ENCODE results near the gene TCOF1.
"Not testable (repeated sequence)": the region's sequence is repeated elsewhere in the genome, so short reads cannot be mapped to it uniquely, and the experiment has no call there.

TCOF1 gene

DNA sequence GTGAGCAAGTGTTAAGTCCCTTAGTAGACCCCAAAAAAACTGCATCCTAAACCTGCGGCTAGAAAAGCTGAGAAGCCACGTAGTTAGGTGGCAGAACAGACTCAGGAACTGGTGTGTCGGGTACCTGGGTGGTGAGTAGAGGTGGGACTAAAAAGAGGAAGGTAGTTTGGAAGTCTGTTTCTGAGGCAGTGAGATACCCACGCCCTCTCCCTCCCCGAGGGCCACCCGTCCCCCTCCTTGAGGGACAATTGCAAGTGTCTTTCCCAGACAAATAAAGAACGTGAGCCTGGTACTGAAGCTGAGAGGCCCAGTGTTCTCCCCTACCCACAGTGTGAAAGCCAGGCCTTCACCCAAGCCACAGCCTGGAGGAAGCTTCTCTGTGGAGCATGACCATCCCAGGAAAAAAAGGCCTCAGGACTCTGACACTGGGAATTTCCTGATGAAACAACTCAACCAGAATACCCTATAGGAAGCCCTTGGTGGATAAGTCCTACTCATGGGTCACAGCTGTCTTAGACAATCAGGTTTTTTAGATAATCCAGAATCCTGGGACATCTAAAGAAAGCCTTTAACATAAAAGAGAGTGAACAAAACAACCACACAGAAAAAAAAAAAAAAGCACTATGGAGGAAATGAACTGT, 62.3 kb downstream of the TCOF1 start:
- no peaks in the 10 kb centered on the region for H3K36me3 ChIP-seq
- no peak overlapping the region for H3K27ac ChIP-seq
- no peak overlapping the region for H3K4me3 ChIP-seq
- no peak for TF ChIP-seq Cebpa-rat (IDR thresholded peaks at IDR 0.05)
- peaks cover 38% of the 10 kb centered on the region for H3K4me1 ChIP-seq
- 0 out of 2 replicates have a peak overlapping the region, but pooled peaks have one; percentile 1 for H3K9ac ChIP-seq
- no peaks in the 10 kb centered on the region for H4K20me1 ChIP-seq
- H3K4me2 ChIP-seq: peak overlapping the region; percentile 48
- no peaks in the 10 kb centered on the region for H3K27me3 ChIP-seq
- H3K9me3 ChIP-seq: no peaks in the 10 kb centered on the region

DNA sequence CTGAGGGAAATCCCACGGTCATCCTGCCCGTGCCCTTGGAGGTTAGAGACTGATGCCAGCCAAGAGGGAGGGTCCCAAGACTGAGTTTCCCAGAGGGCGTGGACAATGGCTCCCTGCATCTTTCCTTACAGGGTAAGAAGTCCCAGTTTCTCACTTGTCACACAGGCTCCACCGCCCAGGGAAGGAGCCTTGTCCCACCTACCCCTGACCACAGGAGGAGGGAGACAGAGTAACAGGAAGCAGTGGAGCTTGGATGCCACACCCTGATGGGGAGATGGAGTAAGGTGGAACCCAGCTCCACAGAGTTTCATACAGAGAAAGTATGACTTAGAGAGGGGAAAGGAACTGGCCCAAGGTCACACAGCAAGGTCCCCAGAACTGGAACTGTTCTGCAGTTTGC, 64.6 kb downstream of the TCOF1 start:
- Histone ChIP-seq H3K4me2 (no peak overlapping the region), H3K27me3 (no peaks in the 10 kb centered on the region), H3K4me3 (no peak overlapping the region), H3K36me3 (no peaks in the 10 kb centered on the region), H4K20me1 (no peaks in the 10 kb centered on the region), H3K9me3 (no peaks in the 10 kb centered on the region), H3K27ac (no peak overlapping the region), H3K9ac (no peak overlapping the region), H3K4me1 (peaks cover 30% of the 10 kb centered on the region)
- no peak for TF ChIP-seq Cebpa-rat (IDR thresholded peaks at IDR 0.05)

DNA sequence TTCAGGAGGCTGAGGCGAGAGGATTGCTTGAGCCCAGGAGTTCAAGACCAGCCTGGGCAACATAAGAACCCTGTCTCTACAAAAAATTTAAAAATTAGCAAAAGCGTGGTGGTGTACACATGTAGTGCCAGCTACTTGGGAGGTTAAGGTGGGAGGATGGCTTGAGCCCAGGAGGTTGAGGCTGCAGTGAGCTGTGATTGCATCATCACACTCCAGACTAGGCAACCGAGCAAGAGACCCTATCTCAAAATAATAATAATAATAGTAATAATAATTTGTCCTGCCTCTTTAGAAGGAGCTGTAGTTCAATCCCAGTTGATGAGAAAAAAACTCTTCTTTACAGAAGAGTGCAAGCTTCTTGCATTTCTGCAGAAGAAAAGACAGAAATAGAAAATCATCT, 65.3 kb downstream of the TCOF1 start:
- Histone ChIP-seq H3K9ac (no peak overlapping the region), H3K4me2 (no peak overlapping the region), H3K27me3 (no peaks in the 10 kb centered on the region), H3K27ac (no peak overlapping the region), H3K9me3 (no peaks in the 10 kb centered on the region), H4K20me1 (no peaks in the 10 kb centered on the region), H3K4me3 (no peak overlapping the region), H3K4me1 (peaks cover 26% of the 10 kb centered on the region), H3K36me3 (no peaks in the 10 kb centered on the region)
- TF ChIP-seq Cebpa-rat (IDR thresholded peaks at IDR 0.05): peak; percentile 68; the same call in 1 of the 2 replicates

DNA sequence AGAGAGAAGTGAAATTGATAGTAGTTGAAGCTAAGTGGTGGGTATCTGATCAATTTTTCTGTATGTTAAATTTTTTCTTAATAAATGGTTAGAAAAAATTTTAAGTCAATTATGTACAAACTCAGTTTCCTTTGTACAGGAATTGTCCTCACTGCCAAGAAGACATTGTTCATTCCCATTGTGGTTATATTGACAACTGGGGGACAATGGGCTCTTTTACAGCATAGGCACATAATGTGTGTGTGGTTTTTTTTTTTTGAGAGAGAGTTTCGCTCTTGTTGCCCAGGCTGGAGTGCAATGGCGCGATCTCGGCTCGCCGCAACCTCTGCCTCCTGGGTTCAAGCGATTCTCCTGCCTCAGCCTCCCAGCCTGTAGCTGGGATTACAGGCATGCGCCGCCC, 68.7 kb downstream of the TCOF1 start:
- not testable (repeated sequence) for H3K27ac ChIP-seq, H3K4me2 ChIP-seq, H3K9me3 ChIP-seq, H3K27me3 ChIP-seq, H3K36me3 ChIP-seq, H4K20me1 ChIP-seq, H3K9ac ChIP-seq, H3K4me3 ChIP-seq
- peaks cover 17% of the 10 kb centered on the region for H3K4me1 ChIP-seq

DNA sequence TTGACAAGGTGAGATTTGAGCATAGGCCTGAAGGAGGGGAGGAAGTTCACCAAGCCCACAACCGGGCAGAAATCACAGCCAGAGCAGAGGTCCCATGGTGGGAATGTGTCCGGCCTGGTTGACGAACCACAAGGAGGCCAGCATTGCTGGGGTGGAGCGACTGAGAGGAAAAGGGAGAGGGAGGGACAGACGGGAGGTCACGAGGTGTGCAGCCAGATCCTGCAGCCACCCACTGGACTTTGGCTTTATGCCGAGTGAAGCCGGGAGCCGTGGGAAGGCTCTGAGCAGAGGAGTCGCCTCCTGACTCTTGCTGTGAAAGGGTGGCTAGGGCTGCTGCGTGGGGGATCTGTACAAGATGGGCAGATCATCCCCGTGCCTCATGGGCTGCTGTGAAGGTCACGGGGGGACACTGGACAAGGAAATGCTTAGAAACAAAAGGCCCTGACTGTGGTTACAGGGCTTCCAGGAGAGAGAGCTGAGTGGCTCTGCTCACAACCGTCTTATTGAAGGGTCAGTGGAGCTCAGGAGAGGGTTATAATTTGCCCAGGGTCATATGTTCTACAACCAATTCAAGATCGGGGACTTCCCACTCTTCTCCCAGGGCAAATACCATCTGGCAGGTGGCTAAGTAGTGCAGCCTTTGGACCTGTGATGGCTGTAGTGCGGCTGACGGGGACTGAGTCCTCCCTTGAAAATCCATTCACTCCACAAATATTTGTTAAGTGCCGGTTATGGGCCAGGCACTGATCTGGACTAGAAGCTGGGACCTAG, 70.8 kb downstream of the TCOF1 start:
- Histone ChIP-seq H3K9ac (no peak overlapping the region), H3K4me3 (no peak overlapping the region), H3K4me2 (no peak overlapping the region), H3K4me1 (peaks cover 39% of the 10 kb centered on the region), H3K27me3 (no peaks in the 10 kb centered on the region), H3K27ac (no peak overlapping the region), H3K36me3 (no peaks in the 10 kb centered on the region), H3K9me3 (no peaks in the 10 kb centered on the region), H4K20me1 (no peaks in the 10 kb centered on the region)
- no peak for TF ChIP-seq Cebpa-rat (IDR thresholded peaks at IDR 0.05)

DNA sequence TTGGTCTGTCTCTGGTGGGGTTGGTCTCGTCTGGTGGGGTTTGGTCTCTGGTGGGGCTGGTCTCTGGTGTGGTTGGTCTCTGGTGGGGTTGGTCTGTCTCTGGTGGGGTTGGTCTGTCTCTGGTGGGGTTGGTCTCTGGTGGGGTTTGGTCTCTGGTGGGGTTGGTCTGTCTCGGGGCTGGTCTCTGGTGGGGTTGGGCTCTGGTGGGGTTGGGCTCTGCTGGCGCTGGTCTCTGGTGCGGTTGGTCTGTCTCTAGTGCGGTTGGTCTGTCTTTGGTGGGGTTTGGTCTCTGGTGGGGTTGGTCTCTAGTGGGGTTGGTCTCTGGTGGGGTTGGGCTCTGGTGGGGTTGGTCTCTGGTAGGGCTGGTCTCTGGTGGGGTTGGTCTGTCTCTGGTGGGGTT, 71.5 kb downstream of the TCOF1 start:
- no peaks in the 10 kb centered on the region for H3K27me3 ChIP-seq
- H4K20me1 ChIP-seq: no peaks in the 10 kb centered on the region
- no peak for TF ChIP-seq Cebpa-rat (IDR thresholded peaks at IDR 0.05)
- H3K9me3 ChIP-seq: no peaks in the 10 kb centered on the region
- H3K36me3 ChIP-seq: no peaks in the 10 kb centered on the region
- no peak overlapping the region for H3K27ac ChIP-seq
- H3K4me2 ChIP-seq: no peak overlapping the region
- H3K9ac ChIP-seq: no peak overlapping the region
- H3K4me3 ChIP-seq: no peak overlapping the region
- H3K4me1 ChIP-seq: peaks cover 42% of the 10 kb centered on the region

DNA sequence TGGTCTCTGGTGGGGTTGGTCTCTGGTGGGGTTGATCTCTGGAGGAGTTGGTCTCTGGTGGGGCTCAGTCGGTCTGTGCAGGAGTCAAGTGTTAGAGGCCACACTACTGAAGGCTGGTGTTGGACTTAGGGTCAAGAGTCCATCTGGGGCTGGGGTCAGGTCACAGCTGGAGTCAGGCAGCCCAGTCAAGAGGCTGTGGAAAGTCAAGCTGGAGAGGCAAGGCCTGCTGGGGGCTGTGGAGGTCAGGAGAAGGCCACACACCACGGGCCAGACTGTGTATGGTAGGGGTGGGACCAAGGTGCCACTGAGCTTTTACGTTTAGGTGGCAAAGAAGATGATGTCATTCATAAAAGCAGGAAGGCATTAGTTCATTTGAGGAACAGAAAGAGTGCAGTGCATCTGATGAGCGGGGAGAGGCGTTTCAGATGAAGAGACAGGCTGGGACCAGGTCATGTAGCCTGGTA, 71.9 kb downstream of the TCOF1 start:
- Histone ChIP-seq H3K4me1 (peaks cover 42% of the 10 kb centered on the region), H3K27me3 (no peaks in the 10 kb centered on the region), H3K27ac (0 out of 2 replicates have a peak overlapping the region, but pooled peaks have one; percentile 18), H3K36me3 (no peaks in the 10 kb centered on the region), H3K4me3 (no peak overlapping the region), H3K9me3 (no peaks in the 10 kb centered on the region), H3K4me2 (no peak overlapping the region), H4K20me1 (no peaks in the 10 kb centered on the region), H3K9ac (no peak overlapping the region)
- no peak for TF ChIP-seq Cebpa-rat (IDR thresholded peaks at IDR 0.05)

DNA sequence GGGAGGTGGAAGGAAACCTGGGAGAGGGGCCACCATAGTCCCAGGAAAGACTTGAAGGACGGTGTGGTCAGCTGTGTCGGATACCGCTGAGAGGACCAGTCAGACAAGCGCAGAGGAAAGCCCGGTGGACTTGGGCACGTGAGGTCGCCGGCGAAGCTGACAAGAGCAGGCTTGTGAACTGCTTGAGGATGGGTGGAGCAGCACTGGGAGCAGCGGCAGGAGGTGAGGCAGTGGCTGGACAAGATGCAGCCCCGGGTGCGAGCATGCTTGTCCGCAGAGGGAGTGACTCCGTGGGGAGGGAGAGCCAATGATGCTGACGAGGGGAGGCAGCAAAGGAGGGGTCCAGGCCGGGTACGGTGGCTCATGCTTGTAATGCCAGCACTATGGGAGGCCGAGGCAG, 73.6 kb downstream of the TCOF1 start:
- H3K9ac ChIP-seq: no peak overlapping the region; the same call in 1 of the 2 replicates

DNA sequence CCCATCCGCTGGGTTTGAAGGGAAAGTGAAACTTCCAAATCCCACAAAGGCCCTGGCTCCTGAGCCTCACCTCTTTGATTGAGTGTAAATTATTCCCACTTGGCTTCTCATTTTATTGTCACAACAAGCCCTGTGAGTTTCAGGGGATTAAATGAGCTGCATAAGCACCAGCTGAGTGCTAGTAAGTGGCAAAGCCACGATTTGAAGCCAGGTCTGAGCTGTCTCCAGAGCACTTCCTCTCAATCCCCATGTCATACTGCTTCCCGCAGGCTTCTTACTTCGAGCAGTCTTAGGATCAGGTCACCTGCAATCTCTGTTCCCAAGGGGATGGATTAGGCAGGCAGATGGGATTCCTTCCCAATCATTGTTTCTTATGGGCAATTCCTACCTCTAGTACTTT, 74.1 kb downstream of the TCOF1 start:
- H3K9me3 ChIP-seq: no peaks in the 10 kb centered on the region
- H3K27ac ChIP-seq: no peak overlapping the region; the same call in 1 of the 2 replicates
- no peaks in the 10 kb centered on the region for H3K36me3 ChIP-seq
- no peak overlapping the region for H3K4me3 ChIP-seq
- H3K9ac ChIP-seq: no peak overlapping the region; the same call in 1 of the 2 replicates
- H4K20me1 ChIP-seq: no peaks in the 10 kb centered on the region
- H3K4me1 ChIP-seq: peaks cover 44% of the 10 kb centered on the region
- TF ChIP-seq Cebpa-rat (IDR thresholded peaks at IDR 0.05): no peak
- peak overlapping the region; percentile 34 for H3K4me2 ChIP-seq
- H3K27me3 ChIP-seq: no peaks in the 10 kb centered on the region

More for the DNA sequence above, 73.6 kb downstream of the TCOF1 start:
- Histone ChIP-seq H3K9me3 (no peaks in the 10 kb centered on the region), H3K4me3 (no peak overlapping the region), H4K20me1 (no peaks in the 10 kb centered on the region), H3K27me3 (no peaks in the 10 kb centered on the region), H3K36me3 (no peaks in the 10 kb centered on the region), H3K4me2 (peak overlapping the region; percentile 34; the same call in 1 of the 2 replicates), H3K4me1 (peaks cover 39% of the 10 kb centered on the region), H3K27ac (no peak overlapping the region; the same call in 1 of the 2 replicates)
- TF ChIP-seq Cebpa-rat (IDR thresholded peaks at IDR 0.05): no peak

DNA sequence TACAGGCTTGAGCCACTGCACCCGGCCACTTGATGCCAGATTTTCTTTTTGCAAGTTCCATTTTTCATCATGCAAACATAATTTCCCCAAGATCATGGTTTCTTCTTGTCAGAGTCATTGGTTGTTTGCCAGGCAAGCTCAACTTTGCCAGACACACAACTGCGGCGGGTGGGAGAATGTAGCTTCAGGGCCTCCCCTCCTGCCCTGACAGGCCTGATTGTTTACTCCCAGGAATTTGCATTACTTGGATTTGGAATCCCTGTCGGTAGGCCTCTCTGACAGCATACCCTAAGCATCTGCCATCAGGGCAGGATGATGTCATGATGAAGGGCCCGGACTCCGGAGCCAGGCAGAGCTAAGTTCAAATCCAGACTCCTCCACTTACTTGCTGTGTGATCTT, 77.0 kb downstream of the TCOF1 start:
- no peaks in the 10 kb centered on the region for H3K36me3 ChIP-seq
- H3K4me3 ChIP-seq: no peak overlapping the region

More for the DNA sequence above, 77.0 kb downstream of the TCOF1 start:
- peaks cover 44% of the 10 kb centered on the region for H3K4me1 ChIP-seq
- TF ChIP-seq Cebpa-rat (IDR thresholded peaks at IDR 0.05): no peak
- H3K27ac ChIP-seq: no peak overlapping the region
- no peaks in the 10 kb centered on the region for H3K9me3 ChIP-seq
- H4K20me1 ChIP-seq: no peaks in the 10 kb centered on the region
- no peak overlapping the region for H3K4me2 ChIP-seq
- no peak overlapping the region for H3K9ac ChIP-seq
- H3K27me3 ChIP-seq: no peaks in the 10 kb centered on the region

Measured in BLaER1 (cell line).